ENCODE results near the gene TELO2.
A peak's percentile ranks its signal among the peaks of the same experiment; 100 is the strongest.
"Not testable (repeated sequence)": the region's sequence is repeated elsewhere in the genome, so short reads cannot be mapped to it uniquely, and the experiment has no call there.

The TELO2 gene

DNA sequence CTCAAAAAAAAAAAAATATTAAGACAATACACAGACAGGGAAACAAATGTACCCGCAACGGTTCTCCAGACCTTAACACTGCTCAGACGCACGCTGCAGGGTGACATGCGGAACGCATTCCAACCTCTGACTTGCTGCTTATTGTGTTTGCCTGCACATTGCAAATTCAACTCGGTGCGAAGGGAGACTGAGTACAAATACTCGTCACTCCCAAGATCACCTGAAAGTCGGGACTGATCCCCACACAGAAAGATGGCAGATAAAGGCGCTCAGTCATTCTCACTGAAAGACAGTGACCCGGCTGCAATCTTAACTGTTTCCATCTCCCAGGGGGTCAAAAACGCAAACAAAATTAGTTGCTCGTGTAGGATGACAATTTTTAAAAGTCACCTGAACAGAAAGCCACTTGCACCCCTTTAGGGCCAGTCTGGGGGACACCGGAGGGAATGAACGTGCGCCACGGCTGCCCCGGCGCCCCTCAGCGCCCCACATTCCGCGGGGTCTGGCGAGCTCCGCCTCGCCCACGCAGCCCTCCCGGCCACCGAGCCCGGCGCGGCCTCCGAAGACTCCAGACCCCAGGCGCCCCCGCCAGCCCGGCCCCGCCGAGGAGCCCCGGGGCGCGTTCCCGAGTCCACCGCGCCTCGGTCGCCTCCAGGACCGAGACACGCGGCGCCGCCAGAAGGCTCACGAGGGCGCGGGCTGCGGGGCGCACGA lies 18.9 kb upstream of the TELO2 start:
- H3K27ac ChIP-seq: peak overlapping the region; percentile 77
- TF ChIP-seq, protein P1, sequence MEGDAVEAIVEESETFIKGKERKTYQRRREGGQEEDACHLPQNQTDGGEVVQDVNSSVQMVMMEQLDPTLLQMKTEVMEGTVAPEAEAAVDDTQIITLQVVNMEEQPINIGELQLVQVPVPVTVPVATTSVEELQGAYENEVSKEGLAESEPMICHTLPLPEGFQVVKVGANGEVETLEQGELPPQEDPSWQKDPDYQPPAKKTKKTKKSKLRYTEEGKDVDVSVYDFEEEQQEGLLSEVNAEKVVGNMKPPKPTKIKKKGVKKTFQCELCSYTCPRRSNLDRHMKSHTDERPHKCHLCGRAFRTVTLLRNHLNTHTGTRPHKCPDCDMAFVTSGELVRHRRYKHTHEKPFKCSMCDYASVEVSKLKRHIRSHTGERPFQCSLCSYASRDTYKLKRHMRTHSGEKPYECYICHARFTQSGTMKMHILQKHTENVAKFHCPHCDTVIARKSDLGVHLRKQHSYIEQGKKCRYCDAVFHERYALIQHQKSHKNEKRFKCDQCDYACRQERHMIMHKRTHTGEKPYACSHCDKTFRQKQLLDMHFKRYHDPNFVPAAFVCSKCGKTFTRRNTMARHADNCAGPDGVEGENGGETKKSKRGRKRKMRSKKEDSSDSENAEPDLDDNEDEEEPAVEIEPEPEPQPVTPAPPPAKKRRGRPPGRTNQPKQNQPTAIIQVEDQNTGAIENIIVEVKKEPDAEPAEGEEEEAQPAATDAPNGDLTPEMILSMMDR (conservative IDR thresholded peaks at IDR 0.05): no peak

DNA sequence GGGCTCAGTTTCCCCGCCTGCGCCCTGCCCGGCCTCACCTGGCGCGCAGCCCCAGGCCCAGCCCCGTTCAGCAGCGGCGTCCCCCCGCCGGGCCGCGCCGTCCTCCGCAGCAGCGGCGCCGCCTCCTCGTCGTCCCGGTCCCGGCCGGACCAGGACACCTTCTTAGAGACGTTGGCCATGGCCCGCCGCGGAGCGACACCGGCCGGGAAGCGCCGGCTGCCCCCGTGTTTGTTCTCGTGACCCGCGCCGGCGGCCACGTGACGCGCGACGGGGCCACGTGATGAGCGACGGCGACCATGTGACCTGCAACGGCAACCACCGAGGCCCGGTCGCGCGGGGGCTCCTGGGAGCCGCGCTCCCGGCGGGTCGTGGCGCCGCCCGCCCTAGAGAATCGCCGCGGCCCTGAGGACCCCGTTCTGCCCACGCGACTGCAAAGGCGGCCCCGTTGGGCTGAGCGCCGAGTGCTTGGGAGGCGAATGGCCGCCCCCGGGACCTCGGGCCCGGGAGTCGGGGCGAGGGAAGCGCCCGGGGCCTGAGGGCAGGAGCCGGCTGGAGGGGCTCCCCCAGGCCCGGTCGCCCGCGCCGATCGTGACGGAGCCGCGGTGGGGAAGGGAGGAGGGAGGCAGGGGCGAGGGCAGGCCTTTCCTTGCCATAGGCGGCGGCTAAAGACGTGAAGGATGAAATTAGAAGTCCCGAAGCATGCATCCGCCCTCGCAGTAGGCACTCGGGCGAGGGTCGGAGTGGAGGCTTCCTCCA lies 18.2 kb upstream of the TELO2 start, which contains the start of gene CLCN7:
Gene CLCN7 (minus strand): TSS at position 233 of the 756 bp plus-strand sequence. CDS start 54 bp downstream, at position 179.
- peak within 1 kb of the TSS; percentile 77 for H3K27ac ChIP-seq
- TF ChIP-seq, protein P1 (conservative IDR thresholded peaks at IDR 0.05): no peak

- TF ChIP-seq, protein P1 (conservative IDR thresholded peaks at IDR 0.05): no peak
- peak overlapping the region; percentile 77 for H3K27ac ChIP-seq
Measured at GRCh38 chr16:1475552-1476114, 17.5 kb upstream of the TELO2 start.

DNA sequence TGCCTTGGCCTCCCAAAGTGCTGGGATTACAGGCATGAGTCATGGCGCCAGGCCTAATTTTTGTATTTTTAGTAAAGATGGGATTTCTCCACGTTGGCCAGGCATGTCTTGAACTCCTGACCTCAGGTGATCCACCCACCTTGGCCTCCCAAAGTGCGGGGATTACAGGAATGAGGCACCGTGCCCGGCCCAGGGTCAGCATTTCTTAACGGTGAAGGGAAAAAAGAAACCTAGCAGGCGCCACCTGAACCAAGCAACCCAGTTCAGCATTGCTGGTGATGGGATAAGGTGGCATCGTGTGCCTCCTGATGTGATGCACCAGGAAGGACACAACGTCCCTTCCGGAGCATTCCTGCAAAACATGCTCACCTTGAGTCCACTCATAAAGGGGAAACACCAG lies 16.1 kb upstream of the TELO2 start:
- H3K27ac ChIP-seq: no peak overlapping the region
- TF ChIP-seq, protein P1 (conservative IDR thresholded peaks at IDR 0.05): no peak

GRCh38 chr16:1478937-1479336 lies 14.2 kb upstream of the TELO2 start:
- H3K27ac ChIP-seq: not testable (repeated sequence)

- no peak overlapping the region for H3K27ac ChIP-seq
- TF ChIP-seq, protein P1 (conservative IDR thresholded peaks at IDR 0.05): no peak
Measured at GRCh38 chr16:1481906-1482835, 11.0 kb upstream of the TELO2 start.

DNA sequence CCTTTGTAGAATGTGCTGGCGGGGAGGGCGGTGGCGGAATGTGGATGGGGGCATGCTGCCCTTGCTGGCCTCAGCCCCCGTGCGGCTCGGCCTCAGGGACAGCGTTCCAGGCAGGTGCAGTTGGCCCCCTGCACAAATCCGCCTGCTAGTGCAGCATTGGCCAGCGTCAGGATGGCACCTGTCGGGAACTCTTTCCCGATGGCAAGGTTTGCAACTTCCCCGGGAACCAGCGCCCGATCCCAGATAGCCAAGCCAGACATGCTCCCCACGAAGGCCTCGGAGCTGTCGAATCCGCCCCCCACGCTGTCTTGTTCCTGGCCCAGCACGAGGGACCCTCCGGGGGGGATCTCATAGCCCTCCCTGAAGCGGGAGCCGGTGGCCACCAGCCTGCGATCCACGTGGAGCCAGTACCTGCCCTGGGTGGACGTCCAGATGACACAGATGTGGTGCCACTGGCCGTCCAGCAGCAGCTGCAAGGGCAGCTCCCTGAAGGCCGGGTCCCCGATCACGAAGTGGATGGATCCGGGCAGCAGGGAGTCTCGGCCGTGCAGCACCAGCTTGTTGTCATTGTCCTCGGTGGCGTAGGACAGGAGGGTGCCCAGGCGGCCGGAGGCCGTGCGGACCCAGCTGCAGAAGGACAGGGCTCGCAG lies 7.2 kb upstream of the TELO2 start:
- H3K27ac ChIP-seq: no peak overlapping the region
- TF ChIP-seq, protein P1 (conservative IDR thresholded peaks at IDR 0.05): no peak
